Measurements from ENCODE around the gene USP48.
A peak's percentile ranks its signal among the peaks of the same experiment; 100 is the strongest.

Gene USP48

DNA sequence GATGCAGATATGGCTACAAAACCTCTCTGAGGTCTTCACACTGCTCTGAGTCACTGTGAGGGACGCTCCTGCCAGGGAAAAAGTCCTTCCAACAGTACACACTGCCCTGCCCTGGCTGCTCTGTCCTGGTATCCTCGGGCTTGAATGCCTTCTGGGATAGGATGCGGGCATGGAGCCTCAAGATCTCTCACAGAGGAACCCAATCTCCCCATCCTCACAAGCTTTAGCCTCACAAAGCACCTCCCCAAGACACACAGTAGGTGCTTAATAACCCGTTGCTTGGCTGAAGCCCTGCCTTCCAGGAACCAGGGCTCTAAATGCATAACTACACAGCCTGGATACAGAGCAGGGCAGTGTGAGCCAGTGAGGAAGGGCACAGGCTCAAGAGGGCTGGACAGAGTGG is 123.0 kb downstream of the USP48 start (continued):
- TF ChIP-seq, protein P1, sequence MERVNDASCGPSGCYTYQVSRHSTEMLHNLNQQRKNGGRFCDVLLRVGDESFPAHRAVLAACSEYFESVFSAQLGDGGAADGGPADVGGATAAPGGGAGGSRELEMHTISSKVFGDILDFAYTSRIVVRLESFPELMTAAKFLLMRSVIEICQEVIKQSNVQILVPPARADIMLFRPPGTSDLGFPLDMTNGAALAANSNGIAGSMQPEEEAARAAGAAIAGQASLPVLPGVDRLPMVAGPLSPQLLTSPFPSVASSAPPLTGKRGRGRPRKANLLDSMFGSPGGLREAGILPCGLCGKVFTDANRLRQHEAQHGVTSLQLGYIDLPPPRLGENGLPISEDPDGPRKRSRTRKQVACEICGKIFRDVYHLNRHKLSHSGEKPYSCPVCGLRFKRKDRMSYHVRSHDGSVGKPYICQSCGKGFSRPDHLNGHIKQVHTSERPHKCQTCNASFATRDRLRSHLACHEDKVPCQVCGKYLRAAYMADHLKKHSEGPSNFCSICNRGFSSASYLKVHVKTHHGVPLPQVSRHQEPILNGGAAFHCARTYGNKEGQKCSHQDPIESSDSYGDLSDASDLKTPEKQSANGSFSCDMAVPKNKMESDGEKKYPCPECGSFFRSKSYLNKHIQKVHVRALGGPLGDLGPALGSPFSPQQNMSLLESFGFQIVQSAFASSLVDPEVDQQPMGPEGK (tag by site-specific recombination; IDR thresholded peaks at IDR 0.05), result no peak
- TF ChIP-seq WT1 (tag by site-specific recombination; IDR thresholded peaks at IDR 0.05) (no peak), ZNF600 (tag by site-specific recombination; IDR thresholded peaks at IDR 0.05) (no peak), ZBTB21 (tag by site-specific recombination; IDR thresholded peaks at IDR 0.05) (no peak), KLF7 (tag by site-specific recombination; IDR thresholded peaks at IDR 0.05; ENCODE audit: borderline replicate concordance) (no peak), ZNF155 (tag by site-specific recombination; IDR thresholded peaks at IDR 0.05) (no peak)
- TF ChIP-seq, protein P2, sequence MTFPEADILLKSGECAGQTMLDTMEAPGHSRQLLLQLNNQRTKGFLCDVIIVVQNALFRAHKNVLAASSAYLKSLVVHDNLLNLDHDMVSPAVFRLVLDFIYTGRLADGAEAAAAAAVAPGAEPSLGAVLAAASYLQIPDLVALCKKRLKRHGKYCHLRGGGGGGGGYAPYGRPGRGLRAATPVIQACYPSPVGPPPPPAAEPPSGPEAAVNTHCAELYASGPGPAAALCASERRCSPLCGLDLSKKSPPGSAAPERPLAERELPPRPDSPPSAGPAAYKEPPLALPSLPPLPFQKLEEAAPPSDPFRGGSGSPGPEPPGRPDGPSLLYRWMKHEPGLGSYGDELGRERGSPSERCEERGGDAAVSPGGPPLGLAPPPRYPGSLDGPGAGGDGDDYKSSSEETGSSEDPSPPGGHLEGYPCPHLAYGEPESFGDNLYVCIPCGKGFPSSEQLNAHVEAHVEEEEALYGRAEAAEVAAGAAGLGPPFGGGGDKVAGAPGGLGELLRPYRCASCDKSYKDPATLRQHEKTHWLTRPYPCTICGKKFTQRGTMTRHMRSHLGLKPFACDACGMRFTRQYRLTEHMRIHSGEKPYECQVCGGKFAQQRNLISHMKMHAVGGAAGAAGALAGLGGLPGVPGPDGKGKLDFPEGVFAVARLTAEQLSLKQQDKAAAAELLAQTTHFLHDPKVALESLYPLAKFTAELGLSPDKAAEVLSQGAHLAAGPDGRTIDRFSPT (tag by site-specific recombination; IDR thresholded peaks at IDR 0.05), result no peak

DNA sequence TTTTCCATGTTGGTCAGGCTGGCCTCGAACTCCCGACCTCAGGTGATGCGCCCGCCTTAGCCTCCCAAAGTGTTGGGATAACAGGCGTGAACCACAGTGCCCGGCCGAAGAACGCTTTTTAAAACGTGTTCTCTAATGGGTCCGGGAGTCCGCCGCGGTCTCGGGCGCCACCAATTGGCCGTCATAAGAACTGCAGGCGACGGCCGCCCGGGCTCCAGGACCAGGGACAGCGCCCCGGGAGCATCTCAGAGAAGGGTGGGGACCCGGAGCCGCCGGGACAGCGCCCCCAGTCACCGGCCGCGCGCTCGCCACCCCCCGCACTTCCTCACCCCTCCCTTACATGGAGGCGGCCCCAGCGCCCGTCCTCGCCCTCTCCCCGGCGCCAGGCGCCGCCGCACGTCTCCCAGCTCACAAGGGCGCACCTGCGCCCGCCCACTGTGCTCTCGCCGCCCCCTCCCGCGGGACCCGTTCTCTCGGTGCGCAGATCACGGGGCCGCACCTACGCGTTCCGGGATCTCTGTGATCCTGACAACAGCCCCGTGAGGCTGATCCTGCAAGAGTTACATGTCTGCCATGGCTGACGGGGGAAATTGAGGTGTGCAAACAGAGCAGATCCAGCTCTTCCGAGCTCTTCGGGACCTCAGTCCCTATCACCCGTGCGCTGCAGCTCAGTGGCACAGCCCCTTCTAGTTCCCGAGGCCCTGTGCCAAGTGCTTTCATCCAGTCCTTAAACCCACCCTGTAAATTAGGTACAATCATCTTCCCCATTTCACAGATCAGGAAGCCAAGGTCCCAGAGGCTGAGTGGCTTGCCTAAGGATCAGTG is 123.6 kb downstream of the USP48 start:
- Histone ChIP-seq H3K4me3 (ENCODE audit: low read depth, low read length) (peak overlapping the region; percentile 25), H3K9me3 (ENCODE audit: control insufficient read depth, insufficient read depth, low read depth, low read length) (no peaks in the 10 kb centered on the region), H3K36me3 (ENCODE audit: control insufficient read depth in 2 of 2, insufficient read depth in 1 of 2, low read length in 2 of 2) (no peaks in the 10 kb centered on the region), H3K4me1 (ENCODE audit: control insufficient read depth, insufficient read depth, low read length) (no peaks in the 10 kb centered on the region), H3K27ac (ENCODE audit: extremely low read depth, low read depth, low read length) (no peak overlapping the region)
- POLR2A ChIA-PET, result interaction anchor here (0.7 kb wide), 1 partner anchor 482 kb away, joined by 3 read pairs; no protein-coding TSS in a partner anchor
- CTCF ChIA-PET, result interaction anchor here (0.6 to 2.1 kb wide), 15 partner anchors 12 to 299 kb away, joined by 3 to 13 read pairs (median 4); partner anchors contain the start of gene ALPL
- peak; percentile 72; the same call in 1 of the 2 replicates for TF ChIP-seq ZFP69B (tag by site-specific recombination; IDR thresholded peaks at IDR 0.05)
- no peak for TF ChIP-seq ZNF311 (tag by site-specific recombination; IDR thresholded peaks at IDR 0.05; ENCODE audit: borderline replicate concordance)
- TF ChIP-seq ZSCAN23 (tag by site-specific recombination; IDR thresholded peaks at IDR 0.05), result peak; percentile 65; the same call in 1 of the 2 replicates
- TF ChIP-seq, protein P3, sequence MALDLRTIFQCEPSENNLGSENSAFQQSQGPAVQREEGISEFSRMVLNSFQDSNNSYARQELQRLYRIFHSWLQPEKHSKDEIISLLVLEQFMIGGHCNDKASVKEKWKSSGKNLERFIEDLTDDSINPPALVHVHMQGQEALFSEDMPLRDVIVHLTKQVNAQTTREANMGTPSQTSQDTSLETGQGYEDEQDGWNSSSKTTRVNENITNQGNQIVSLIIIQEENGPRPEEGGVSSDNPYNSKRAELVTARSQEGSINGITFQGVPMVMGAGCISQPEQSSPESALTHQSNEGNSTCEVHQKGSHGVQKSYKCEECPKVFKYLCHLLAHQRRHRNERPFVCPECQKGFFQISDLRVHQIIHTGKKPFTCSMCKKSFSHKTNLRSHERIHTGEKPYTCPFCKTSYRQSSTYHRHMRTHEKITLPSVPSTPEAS (tag by site-specific recombination; IDR thresholded peaks at IDR 0.05), result no peak
- peak; percentile 64; the same call in 1 of the 2 replicates for TF ChIP-seq ZNF394 (tag by site-specific recombination; IDR thresholded peaks at IDR 0.05; ENCODE audit: borderline replicate concordance)
- TF ChIP-seq ZNF560 (tag by site-specific recombination; IDR thresholded peaks at IDR 0.05; ENCODE audit: borderline replicate concordance), result no peak
- TF ChIP-seq, protein P4, sequence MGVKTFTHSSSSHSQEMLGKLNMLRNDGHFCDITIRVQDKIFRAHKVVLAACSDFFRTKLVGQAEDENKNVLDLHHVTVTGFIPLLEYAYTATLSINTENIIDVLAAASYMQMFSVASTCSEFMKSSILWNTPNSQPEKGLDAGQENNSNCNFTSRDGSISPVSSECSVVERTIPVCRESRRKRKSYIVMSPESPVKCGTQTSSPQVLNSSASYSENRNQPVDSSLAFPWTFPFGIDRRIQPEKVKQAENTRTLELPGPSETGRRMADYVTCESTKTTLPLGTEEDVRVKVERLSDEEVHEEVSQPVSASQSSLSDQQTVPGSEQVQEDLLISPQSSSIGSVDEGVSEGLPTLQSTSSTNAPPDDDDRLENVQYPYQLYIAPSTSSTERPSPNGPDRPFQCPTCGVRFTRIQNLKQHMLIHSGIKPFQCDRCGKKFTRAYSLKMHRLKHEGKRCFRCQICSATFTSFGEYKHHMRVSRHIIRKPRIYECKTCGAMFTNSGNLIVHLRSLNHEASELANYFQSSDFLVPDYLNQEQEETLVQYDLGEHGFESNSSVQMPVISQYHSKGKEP (tag by site-specific recombination; IDR thresholded peaks at IDR 0.05), result peak; percentile 55
- TF ChIP-seq ZNF302 (tag by site-specific recombination; IDR thresholded peaks at IDR 0.05; ENCODE audit: low read depth), result no peak
- TF ChIP-seq ZNF138 (tag by site-specific recombination; IDR thresholded peaks at IDR 0.05; ENCODE audit: borderline replicate concordance), result no peak
- TF ChIP-seq SCRT2 (tag by site-specific recombination; IDR thresholded peaks at IDR 0.05), result no peak
- TF ChIP-seq, protein P5, sequence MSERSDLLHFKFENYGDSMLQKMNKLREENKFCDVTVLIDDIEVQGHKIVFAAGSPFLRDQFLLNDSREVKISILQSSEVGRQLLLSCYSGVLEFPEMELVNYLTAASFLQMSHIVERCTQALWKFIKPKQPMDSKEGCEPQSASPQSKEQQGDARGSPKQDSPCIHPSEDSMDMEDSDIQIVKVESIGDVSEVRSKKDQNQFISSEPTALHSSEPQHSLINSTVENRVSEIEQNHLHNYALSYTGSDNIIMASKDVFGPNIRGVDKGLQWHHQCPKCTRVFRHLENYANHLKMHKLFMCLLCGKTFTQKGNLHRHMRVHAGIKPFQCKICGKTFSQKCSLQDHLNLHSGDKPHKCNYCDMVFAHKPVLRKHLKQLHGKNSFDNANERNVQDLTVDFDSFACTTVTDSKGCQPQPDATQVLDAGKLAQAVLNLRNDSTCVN (tag by site-specific recombination; optimal IDR thresholded peaks at IDR 0.05), result peak; percentile 93
- no peak for TF ChIP-seq ZNF621 (tag by site-specific recombination; IDR thresholded peaks at IDR 0.05)
- TF ChIP-seq SP2 (tag by site-specific recombination; IDR thresholded peaks at IDR 0.05), result peak; percentile 59
- TF ChIP-seq ZNF837 (tag by site-specific recombination; IDR thresholded peaks at IDR 0.05), result no peak
- TF ChIP-seq MEIS1 (CRISPR knock-in tag; IDR thresholded peaks at IDR 0.05; ENCODE audit: borderline replicate concordance), result no peak
- TF ChIP-seq, protein P6, sequence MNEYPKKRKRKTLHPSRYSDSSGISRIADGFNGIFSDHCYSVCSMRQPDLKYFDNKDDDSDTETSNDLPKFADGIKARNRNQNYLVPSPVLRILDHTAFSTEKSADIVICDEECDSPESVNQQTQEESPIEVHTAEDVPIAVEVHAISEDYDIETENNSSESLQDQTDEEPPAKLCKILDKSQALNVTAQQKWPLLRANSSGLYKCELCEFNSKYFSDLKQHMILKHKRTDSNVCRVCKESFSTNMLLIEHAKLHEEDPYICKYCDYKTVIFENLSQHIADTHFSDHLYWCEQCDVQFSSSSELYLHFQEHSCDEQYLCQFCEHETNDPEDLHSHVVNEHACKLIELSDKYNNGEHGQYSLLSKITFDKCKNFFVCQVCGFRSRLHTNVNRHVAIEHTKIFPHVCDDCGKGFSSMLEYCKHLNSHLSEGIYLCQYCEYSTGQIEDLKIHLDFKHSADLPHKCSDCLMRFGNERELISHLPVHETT (tag by site-specific recombination; IDR thresholded peaks at IDR 0.05), result peak; percentile 71
- 0 out of 2 replicates have a peak, but pooled peaks have one; percentile 16 for TF ChIP-seq ZBTB1 (tag by site-specific recombination; IDR thresholded peaks at IDR 0.05)
- TF ChIP-seq ZNF37A (tag by site-specific recombination; IDR thresholded peaks at IDR 0.05), result no peak
- no peak for TF ChIP-seq ZNF214 (tag by site-specific recombination; IDR thresholded peaks at IDR 0.05; ENCODE audit: borderline replicate concordance)
